H9 (cell line): Measurements from ENCODE around the gene RRP15. TPM values are rescaled to one million over a fixed set of nuclear protein-coding genes. Genes with fewer than 3 reads are reported as not detected.

Experiments
- DNase-seq: peaks from one replicate; pipeline ENCODE4 v3.0.0-alpha.2; 2017
- H2AFZ ChIP-seq: one replicate; pipeline ENCODE4 v1.6.1; 2013; ENCODE audit warnings: mild to moderate bottlenecking, low read length, control low read depth, moderate library complexity
- H2AK5ac ChIP-seq: 2 replicates; pipeline ENCODE4 v1.6.1; 2013; ENCODE audit warnings: low read length, control low read depth, mixed read lengths; ENCODE audit not compliant: insufficient read length
- H2BK120ac ChIP-seq: one replicate; pipeline ENCODE4 v1.6.1; 2013; ENCODE audit warnings: low read depth, mild to moderate bottlenecking, low read length, control low read depth, inconsistent platforms; ENCODE audit not compliant: poor library complexity, severe bottlenecking
- H2BK12ac ChIP-seq: 2 replicates; pipeline ENCODE4 v1.6.1; 2013; ENCODE audit warnings: low read length, control low read depth, mixed read lengths, low read depth; ENCODE audit not compliant: insufficient read length
- H2BK15ac ChIP-seq: 2 replicates; pipeline ENCODE4 v1.6.1; 2013; ENCODE audit warnings: low read depth, low read length, control low read depth
- H2BK20ac ChIP-seq: one replicate; pipeline ENCODE4 v1.6.1; 2013; ENCODE audit warnings: low read depth, mild to moderate bottlenecking, low read length, control low read depth, inconsistent platforms; ENCODE audit not compliant: poor library complexity, severe bottlenecking
- H2BK5ac ChIP-seq: 2 replicates; pipeline ENCODE4 v1.6.1; 2013; ENCODE audit warnings: low read length, control low read depth, mixed read lengths; ENCODE audit not compliant: insufficient read length
- H3K14ac ChIP-seq: 2 replicates; pipeline ENCODE4 v1.6.1; 2013; ENCODE audit warnings: low read length, control low read depth; ENCODE audit not compliant: insufficient read depth
- H3K18ac ChIP-seq: 2 replicates; pipeline ENCODE4 v1.6.1; 2013; ENCODE audit warnings: low read depth, mild to moderate bottlenecking, mixed read lengths, low read length, control low read depth; ENCODE audit not compliant: insufficient read length
- H3K23ac ChIP-seq: 2 replicates; pipeline ENCODE4 v1.6.1; 2013; ENCODE audit warnings: low read length, control low read depth, mixed read lengths, low read depth; ENCODE audit not compliant: insufficient read length
- H3K23me2 ChIP-seq: 2 replicates; pipeline ENCODE4 v1.6.1; 2013; ENCODE audit warnings: low read depth, mild to moderate bottlenecking, mixed read lengths, low read length, control low read depth; ENCODE audit not compliant: insufficient read length, poor library complexity, severe bottlenecking
- H3K27ac ChIP-seq: 2 replicates; pipeline ENCODE4 v1.5.1; 2013; ENCODE audit warnings: low read length, control low read depth, mixed read lengths, low read depth; ENCODE audit not compliant: insufficient read length
- H3K27me3 ChIP-seq: 2 replicates; pipeline ENCODE4 v1.6.1; 2013; ENCODE audit warnings: low read length, control low read depth, inconsistent platforms; ENCODE audit not compliant: insufficient read depth
- H3K4ac ChIP-seq: 2 replicates; pipeline ENCODE4 v1.6.1; 2013; ENCODE audit warnings: low read depth, mild to moderate bottlenecking, control low read depth, inconsistent platforms, low read length, moderate library complexity
- H3K4me1 ChIP-seq: 2 replicates; pipeline ENCODE4 v1.6.1; 2013; ENCODE audit warnings: low read length, control low read depth, inconsistent platforms; ENCODE audit not compliant: insufficient read depth
- H3K4me2 ChIP-seq: 2 replicates; pipeline ENCODE4 v1.6.1; 2013; ENCODE audit warnings: low read length, control low read depth, mixed read lengths; ENCODE audit not compliant: insufficient read length, insufficient read depth
- H3K56ac ChIP-seq: 2 replicates; pipeline ENCODE4 v1.6.1; 2013; ENCODE audit warnings: low read depth, mild to moderate bottlenecking, mixed read lengths, low read length, control low read depth; ENCODE audit not compliant: insufficient read length
- H3K79me1 ChIP-seq: 2 replicates; pipeline ENCODE4 v1.6.1; 2013; ENCODE audit warnings: low read depth, mild to moderate bottlenecking, moderate library complexity, low read length, control low read depth, inconsistent platforms; ENCODE audit not compliant: insufficient read depth, poor library complexity, severe bottlenecking
- H3K79me2 ChIP-seq: 2 replicates; pipeline ENCODE4 v1.6.1; 2013; ENCODE audit warnings: low read length, control low read depth, inconsistent platforms; ENCODE audit not compliant: insufficient read depth
- H3K9ac ChIP-seq: 2 replicates; pipeline ENCODE4 v1.6.1; 2013; ENCODE audit warnings: low read length, control low read depth, mixed read lengths; ENCODE audit not compliant: insufficient read length; ENCODE audit errors: extremely low read depth
- H3K9me3 ChIP-seq: one replicate; pipeline ENCODE4 v1.6.1; 2013; ENCODE audit warnings: low read depth, low read length, inconsistent platforms; ENCODE audit not compliant: control insufficient read depth
- H3T11ph ChIP-seq: one replicate; pipeline ENCODE4 v1.6.1; 2013; ENCODE audit warnings: mild to moderate bottlenecking, low read length, control low read depth, inconsistent platforms
- H4K20me1 ChIP-seq: one replicate; pipeline ENCODE4 v1.6.1; 2013; ENCODE audit not compliant: control insufficient read depth, insufficient read length, insufficient read depth
- H4K5ac ChIP-seq: 2 replicates; pipeline ENCODE4 v1.6.1; 2013; ENCODE audit warnings: low read depth, mild to moderate bottlenecking, mixed read lengths, low read length, control low read depth; ENCODE audit not compliant: insufficient read length
- H4K8ac ChIP-seq: replicated peaks from 2 replicates; pipeline ENCODE4 v1.6.1; 2013; ENCODE audit warnings: low read length, control low read depth, mixed read lengths, low read depth; ENCODE audit not compliant: insufficient read length
- H4K91ac ChIP-seq: 2 replicates; pipeline ENCODE4 v1.6.1; 2013; ENCODE audit warnings: low read depth, mild to moderate bottlenecking, moderate library complexity, mixed read lengths, low read length, control low read depth; ENCODE audit not compliant: insufficient read length
- H3K27ac Mint-ChIP-seq, 3 experiments: 2 replicates in 2 of 3; 3 replicates in 1 of 3; pipeline ENCODE4 v1.8.0; 2020 to 2021; ENCODE audit warnings: mixed read lengths in 3 of 3, mild to moderate bottlenecking in 1 of 3, moderate library complexity in 1 of 3
- H3K27me3 Mint-ChIP-seq: 2 replicates; pipeline ENCODE4 v1.8.0; 2021; ENCODE audit warnings: low read depth, mild to moderate bottlenecking, moderate library complexity, mixed read lengths
- H3K36me3 Mint-ChIP-seq, 3 experiments: 2 replicates in 2 of 3; 3 replicates in 1 of 3; pipeline ENCODE4 v1.8.0; 2020 to 2021; ENCODE audit warnings: low read depth in 3 of 3, mixed read lengths in 3 of 3; ENCODE audit not compliant: insufficient read depth in 1 of 3
- H3K4me1 Mint-ChIP-seq, 2 experiments: 2 replicates each; pipeline ENCODE4 v1.8.0; 2020; ENCODE audit warnings: mixed read lengths in 2 of 2
- H3K4me3 Mint-ChIP-seq, 2 experiments: 2 replicates in 1 of 2; 3 replicates in 1 of 2; pipeline ENCODE4 v1.8.0; 2020 to 2021; ENCODE audit warnings: mild to moderate bottlenecking in 2 of 2, mixed read lengths in 2 of 2, moderate library complexity in 1 of 2
- H3K9me3 Mint-ChIP-seq, 2 experiments: 2 replicates in 1 of 2; 3 replicates in 1 of 2; pipeline ENCODE4 v1.8.0; 2020; ENCODE audit warnings: mild to moderate bottlenecking in 2 of 2, mixed read lengths in 2 of 2, moderate library complexity in 1 of 2
- CTCF ChIP-seq: fragments of 200-600 bp; sonication (generic); conservative IDR thresholded peaks from 3 replicates; pipeline ENCODE4 v1.8.0; 2021; ENCODE audit warnings: antibody characterized with exemption, mild to moderate bottlenecking
- WGBS: extraction: QIAGEN DNeasy Blood & Tissue Kit; methylation state at CpG from one replicate; pipeline ENCODE4 v1.1.7; 2013; ENCODE audit warnings: missing lambda C conversion rate, low lambda C conversion rate, mixed read lengths; ENCODE audit not compliant: insufficient read length; ENCODE audit errors: extremely low coverage; 5-methylcytosine and 5-hydroxymethylcytosine counted together
- total RNA-seq: library from RNA; stranded (reverse); gene quantifications from 2 replicates; pipeline ENCODE4 v1.2.1, GENCODE V29; 2021

The RRP15 gene
- total RNA-seq, 1 experiment from 2014 or later = 48.7 TPM

GRCh38 chr1:218299416-218299815 is 14.3 kb downstream of the RRP15 start:
- peak; percentile 61 for TF ChIP-seq CTCF
- Histone ChIP-seq H3K4ac (no peak overlapping the region), H4K5ac (no peak overlapping the region), H3K9me3 (no peaks in the 10 kb centered on the region), H4K8ac (no peak overlapping the region), H3K14ac (no peak overlapping the region), H2BK12ac (no peak overlapping the region), H2BK5ac (no peak overlapping the region), H2AK5ac (no peak overlapping the region), H3K4me2 (no peak overlapping the region), H2BK20ac (no peak overlapping the region), H3K56ac (no peak overlapping the region), H2AFZ (no peak overlapping the region), H3K18ac (no peak overlapping the region), H3K23me2 (no peaks in the 10 kb centered on the region), H3K23ac (no peak overlapping the region), H4K91ac (no peak overlapping the region), H2BK15ac (no peak overlapping the region), H3K27ac (no peak overlapping the region), H3K27me3 (no peaks in the 10 kb centered on the region), H3K79me2 (no peaks in the 10 kb centered on the region), H3K4me1 (peaks cover 5% of the 10 kb centered on the region; the same call in 1 of the 2 replicates), H3K79me1 (peaks cover under 1% of the 10 kb centered on the region), H3K9ac (no peak overlapping the region), H3T11ph (no peak overlapping the region), H2BK120ac (no peak overlapping the region), H4K20me1 (no peaks in the 10 kb centered on the region)
- no peaks in the 10 kb centered on the region for H3K27me3 Mint-ChIP-seq
- WGBS = no CpG with 5 or more reads among the region's 2 CpGs
- peak overlapping the region; percentile 72 to 87 (median 75); a peak in 6 of 7 replicates for H3K27ac Mint-ChIP-seq
- no peak overlapping the region for H3K4me3 Mint-ChIP-seq
- H3K9me3 Mint-ChIP-seq = no peaks in the 10 kb centered on the region
- peaks cover 76 to 88% of the 10 kb centered on the region in 2 experiments for H3K4me1 Mint-ChIP-seq
- H3K36me3 Mint-ChIP-seq = peaks cover 4 to 14% (median 13%) of the 10 kb centered on the region in 3 experiments
- DNase-seq = no peak
